MM.1S (cell line): Measurements from ENCODE around the gene SAMHD1.

Source experiments
- DNase-seq: peaks from one replicate; pipeline ENCODE4 v3.0.0-alpha.2; 2015
- H2AFZ ChIP-seq: fragments of 300-600 bp; sonication (generic); 2 replicates; pipeline ENCODE4 v1.6.0; 2016; ENCODE audit warnings: antibody characterized with exemption, low read length
- H3F3A ChIP-seq: fragments of 300-600 bp; sonication (generic); 2 replicates; pipeline ENCODE4 v1.6.1; 2016; ENCODE audit warnings: mild to moderate bottlenecking, antibody characterized with exemption, low read length, moderate library complexity, mixed read lengths; ENCODE audit not compliant: insufficient read depth
- H3K27ac ChIP-seq: fragments of 300-600 bp; sonication (generic); 2 replicates; pipeline ENCODE4 v1.5.1; 2016; ENCODE audit warnings: mild to moderate bottlenecking, low read length
- H3K27me3 ChIP-seq: fragments of 300-600 bp; sonication (generic); replicated peaks from 2 replicates; pipeline ENCODE4 v1.6.0; 2016; ENCODE audit warnings: low read length; ENCODE audit not compliant: insufficient read depth
- H3K36me3 ChIP-seq: fragments of 300-600 bp; sonication (generic); replicated peaks from 2 replicates; pipeline ENCODE4 v1.6.1; 2016; ENCODE audit warnings: mild to moderate bottlenecking, low read length, mixed read lengths; ENCODE audit not compliant: insufficient read depth
- H3K4me1 ChIP-seq: fragments of 300-600 bp; sonication (generic); 2 replicates; pipeline ENCODE4 v1.6.1; 2016; ENCODE audit warnings: low read length, mixed read lengths
- H3K4me2 ChIP-seq: fragments of 300-600 bp; sonication (generic); 2 replicates; pipeline ENCODE4 v1.6.0; 2016; ENCODE audit warnings: low read depth, low read length
- H3K4me3 ChIP-seq: fragments of 300-600 bp; sonication (generic); 2 replicates; pipeline ENCODE4 v1.5.1; 2016; ENCODE audit warnings: low read length, mixed read lengths
- H3K79me2 ChIP-seq: fragments of 300-600 bp; sonication (generic); 2 replicates; pipeline ENCODE4 v1.6.1; 2016; ENCODE audit warnings: mixed run types, low read length, mixed read lengths
- H3K9ac ChIP-seq: fragments of 300-600 bp; sonication (generic); 2 replicates; pipeline ENCODE4 v1.6.1; 2016; ENCODE audit warnings: low read length, mixed read lengths
- H3K9me2 ChIP-seq: fragments of 300-600 bp; sonication (generic); replicated peaks from 2 replicates; pipeline ENCODE4 v1.6.1; 2016; ENCODE audit warnings: mild to moderate bottlenecking, low read length, mixed read lengths; ENCODE audit not compliant: insufficient read depth
- H3K9me3 ChIP-seq: fragments of 300-600 bp; sonication (generic); replicated peaks from 2 replicates; pipeline ENCODE4 v1.6.1; 2016; ENCODE audit warnings: mild to moderate bottlenecking, low read length, mixed read lengths; ENCODE audit not compliant: insufficient read depth
- H4K20me1 ChIP-seq: fragments of 300-600 bp; sonication (generic); 2 replicates; pipeline ENCODE4 v1.6.1; 2016; ENCODE audit warnings: mild to moderate bottlenecking, low read length, moderate library complexity, mixed read lengths; ENCODE audit not compliant: insufficient read depth
- EZH2 ChIP-seq: fragments of 300-600 bp; sonication (generic); optimal IDR thresholded peaks from 2 replicates; pipeline ENCODE3; 2017; ENCODE audit warnings: low read depth, mild to moderate bottlenecking, antibody characterized with exemption, low read length, mixed read lengths
- EZH2phosphoT487 ChIP-seq: fragments of 300-600 bp; sonication (generic); IDR thresholded peaks from 2 replicates; pipeline ENCODE4 v1.6.1; 2018; ENCODE audit warnings: antibody characterized with exemption, low read length
- TF ChIP-seq, protein P1 (sequence below): fragments of 300-600 bp; sonication (generic); IDR thresholded peaks from 2 replicates; pipeline ENCODE4 v1.5.1; 2016; ENCODE audit warnings: antibody characterized with exemption, low read length, mixed read lengths

Gene SAMHD1

DNA sequence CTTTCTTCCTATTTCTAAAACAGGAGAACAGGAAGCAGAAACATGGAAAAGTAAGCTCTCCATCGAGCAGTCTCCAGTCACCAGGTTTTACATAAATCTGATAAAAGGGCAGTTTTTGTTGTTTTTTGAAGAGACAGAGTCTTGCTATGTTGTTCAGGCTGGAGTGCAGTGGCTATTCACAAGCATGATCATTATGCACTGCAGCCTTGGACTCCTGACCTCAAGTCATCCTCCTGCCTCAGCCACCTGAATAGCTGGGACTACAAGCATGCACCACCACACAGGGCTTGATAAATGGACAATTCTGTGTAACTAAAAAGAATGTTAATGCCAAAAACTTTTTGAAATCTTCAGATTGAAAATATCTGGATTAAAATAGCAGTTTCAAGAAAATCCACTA lies 23.8 kb downstream of the SAMHD1 start:
- DNase-seq, result no peak
- no peak overlapping the region for H3K27ac ChIP-seq

GRCh38 chr20:36926653-36927200 lies 24.8 kb downstream of the SAMHD1 start:
- no peaks in the 10 kb centered on the region for H3K4me1 ChIP-seq
- H3F3A ChIP-seq, result 0 out of 2 replicates have a peak, but pooled peaks cover 4% of the 10 kb centered on the region

More for the DNA sequence above, 23.8 kb downstream of the SAMHD1 start:
- Histone ChIP-seq H3K4me1 (no peaks in the 10 kb centered on the region), H3K36me3 (peaks cover 5% of the 10 kb centered on the region; the same call in 1 of the 2 replicates), H3F3A (0 out of 2 replicates have a peak, but pooled peaks cover 4% of the 10 kb centered on the region), H3K9me2 (no peaks in the 10 kb centered on the region), H3K9ac (no peak overlapping the region), H3K4me3 (no peak overlapping the region), H4K20me1 (no peaks in the 10 kb centered on the region), H3K27me3 (no peaks in the 10 kb centered on the region), H3K79me2 (peaks cover 6% of the 10 kb centered on the region; the same call in 1 of the 2 replicates), H3K4me2 (no peak overlapping the region), H2AFZ (no peak overlapping the region), H3K9me3 (no peaks in the 10 kb centered on the region)
- TF ChIP-seq, protein P1, sequence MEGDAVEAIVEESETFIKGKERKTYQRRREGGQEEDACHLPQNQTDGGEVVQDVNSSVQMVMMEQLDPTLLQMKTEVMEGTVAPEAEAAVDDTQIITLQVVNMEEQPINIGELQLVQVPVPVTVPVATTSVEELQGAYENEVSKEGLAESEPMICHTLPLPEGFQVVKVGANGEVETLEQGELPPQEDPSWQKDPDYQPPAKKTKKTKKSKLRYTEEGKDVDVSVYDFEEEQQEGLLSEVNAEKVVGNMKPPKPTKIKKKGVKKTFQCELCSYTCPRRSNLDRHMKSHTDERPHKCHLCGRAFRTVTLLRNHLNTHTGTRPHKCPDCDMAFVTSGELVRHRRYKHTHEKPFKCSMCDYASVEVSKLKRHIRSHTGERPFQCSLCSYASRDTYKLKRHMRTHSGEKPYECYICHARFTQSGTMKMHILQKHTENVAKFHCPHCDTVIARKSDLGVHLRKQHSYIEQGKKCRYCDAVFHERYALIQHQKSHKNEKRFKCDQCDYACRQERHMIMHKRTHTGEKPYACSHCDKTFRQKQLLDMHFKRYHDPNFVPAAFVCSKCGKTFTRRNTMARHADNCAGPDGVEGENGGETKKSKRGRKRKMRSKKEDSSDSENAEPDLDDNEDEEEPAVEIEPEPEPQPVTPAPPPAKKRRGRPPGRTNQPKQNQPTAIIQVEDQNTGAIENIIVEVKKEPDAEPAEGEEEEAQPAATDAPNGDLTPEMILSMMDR, result no peak
- no peak for TF ChIP-seq EZH2
- TF ChIP-seq EZH2phosphoT487, result no peak

GRCh38 chr20:36925234-36925633 lies 26.3 kb downstream of the SAMHD1 start:
- no peak for DNase-seq
- Histone ChIP-seq H4K20me1 (no peaks in the 10 kb centered on the region), H3K4me3 (no peak overlapping the region), H3K9me2 (no peaks in the 10 kb centered on the region), H3K27ac (no peak overlapping the region), H3K4me1 (no peaks in the 10 kb centered on the region), H3K9ac (no peak overlapping the region), H3K9me3 (no peaks in the 10 kb centered on the region), H3K79me2 (no peaks in the 10 kb centered on the region), H3K27me3 (no peaks in the 10 kb centered on the region), H3K4me2 (no peak overlapping the region), H3K36me3 (no peaks in the 10 kb centered on the region; the same call in 1 of the 2 replicates), H2AFZ (no peak overlapping the region), H3F3A (peaks cover 6% of the 10 kb centered on the region; the same call in 1 of the 2 replicates)
- TF ChIP-seq, protein P1, result no peak
- no peak for TF ChIP-seq EZH2phosphoT487
- TF ChIP-seq EZH2, result no peak

More at GRCh38 chr20:36926653-36927200, 24.8 kb downstream of the SAMHD1 start:
- no peak overlapping the region for H3K4me2 ChIP-seq
- H3K9me3 ChIP-seq, result no peaks in the 10 kb centered on the region
- TF ChIP-seq, protein P1, result no peak
- no peak for TF ChIP-seq EZH2
- peaks cover 5% of the 10 kb centered on the region; the same call in 1 of the 2 replicates for H3K36me3 ChIP-seq
- no peak overlapping the region for H3K27ac ChIP-seq
- no peaks in the 10 kb centered on the region for H4K20me1 ChIP-seq
- H3K9ac ChIP-seq, result no peak overlapping the region
- H3K79me2 ChIP-seq, result peaks cover 6% of the 10 kb centered on the region; the same call in 1 of the 2 replicates
- H3K4me3 ChIP-seq, result no peak overlapping the region
- no peak overlapping the region for H2AFZ ChIP-seq
- H3K27me3 ChIP-seq, result no peaks in the 10 kb centered on the region
- H3K9me2 ChIP-seq, result no peaks in the 10 kb centered on the region
- no peak for DNase-seq
